B cell (primary cell): ENCODE data around the gene NPC2. TPM values are rescaled to one million over a fixed set of nuclear protein-coding genes. Genes with fewer than 3 reads are reported as not detected.
A peak's percentile ranks its signal among the peaks of the same experiment; 100 is the strongest.

Experiments used
- ATAC-seq: fragments of 200-7000 bp; cut with Tn5 transposase; one replicate; pipeline ENCODE4 v1.10.0; 2021; ENCODE audit warnings: low read depth, mild to moderate bottlenecking, moderate number of reproducible peaks, moderate library complexity
- CTCF ChIA-PET: fragments of 350-600 bp; sonication (Branson Sonifier 250); formaldehyde crosslinking; loops from one replicate; lab custom pipeline; 2021; ENCODE audit warnings: antibody characterized with exemption, inconsistent platforms; lab: Charles Lee
- POLR2A ChIA-PET: fragments of 350-600 bp; sonication (Branson Sonifier 250); formaldehyde crosslinking; loops from one replicate; lab custom pipeline; 2021; ENCODE audit warnings: antibody characterized with exemption; lab: Charles Lee
- DNase-seq: peaks from one replicate; pipeline ENCODE4 v3.0.0; 2013
- H2AFZ ChIP-seq: 2 replicates; pipeline ENCODE4 v1.6.1; 2012; ENCODE audit warnings: mild to moderate bottlenecking, low read depth, low read length; ENCODE audit not compliant: insufficient read depth, poor library complexity, severe bottlenecking
- H3K27ac ChIP-seq, 2 donors: 1 replicate in 1 of 2; 2 replicates in 1 of 2; pipeline ENCODE4 v1.5.1; 2012 to 2013; ENCODE audit warnings: low read length in 2 of 2, mild to moderate bottlenecking in 2 of 2, moderate library complexity in 1 of 2
- H3K27me3 ChIP-seq, 4 experiments: fragments of 200-600 bp in 1 of 4; sonication (generic) in 1 of 4; replicated peaks in 1 of 4; 1 replicate in 2 of 4; 2 replicates in 2 of 4; pipeline versions ENCODE4 v1.6.1 to v1.7.0; 2013 to 2016; ENCODE audit warnings: low read length in 3 of 4, mild to moderate bottlenecking in 2 of 4, mixed read lengths in 1 of 4, moderate library complexity in 1 of 4; ENCODE audit not compliant: insufficient read depth in 4 of 4, control insufficient read depth in 3 of 4; ENCODE audit errors: control extremely low read depth in 1 of 4
- H3K36me3 ChIP-seq, 2 experiments: replicated peaks in 1 of 2; 1 replicate in 1 of 2; 2 replicates in 1 of 2; pipeline versions ENCODE4 v1.6.1 to v1.7.1; 2013; ENCODE audit warnings: low read length in 1 of 2; ENCODE audit not compliant: insufficient read depth in 2 of 2, control insufficient read depth in 1 of 2; ENCODE audit errors: control extremely low read depth in 1 of 2, extremely low read depth in 1 of 2
- H3K4me1 ChIP-seq, 2 donors: fragments of 200-600 bp in 1 of 2; sonication (generic) in 1 of 2; 1 replicate in 1 of 2; 2 replicates in 1 of 2; pipeline versions ENCODE4 v1.5.1 to v1.6.1; 2013 to 2017; ENCODE audit warnings: low read length in 2 of 2; ENCODE audit not compliant: control insufficient read depth in 2 of 2, insufficient read depth in 2 of 2
- H3K4me2 ChIP-seq: replicated peaks from 2 replicates; pipeline ENCODE3; 2012; ENCODE audit warnings: mild to moderate bottlenecking, low read depth, low read length; ENCODE audit not compliant: poor library complexity, severe bottlenecking
- H3K4me3 ChIP-seq, 5 experiments: fragments of 200-600 bp in 1 of 5; sonication (generic) in 1 of 5; 1 replicate in 3 of 5; 2 replicates in 2 of 5; pipeline versions ENCODE4 v1.5.1 to v1.7.0; 2011 to 2016; ENCODE audit warnings: low read length in 4 of 5, mild to moderate bottlenecking in 4 of 5, low read depth in 2 of 5, control low read depth in 1 of 5, moderate library complexity in 1 of 5; ENCODE audit not compliant: insufficient read depth in 1 of 5; ENCODE audit errors: control extremely low read depth in 1 of 5, extremely low read depth in 1 of 5
- H3K79me2 ChIP-seq: fragments of 200-600 bp; sonication (generic); one replicate; pipeline ENCODE4 v1.6.0; 2016; ENCODE audit warnings: low read length; ENCODE audit not compliant: control insufficient read depth, insufficient read depth
- H3K9ac ChIP-seq: fragments of 200-600 bp; sonication (generic); 2 replicates; pipeline ENCODE4 v1.6.1; 2017; ENCODE audit warnings: mild to moderate bottlenecking, low read length, moderate library complexity
- H3K9me3 ChIP-seq, 3 donors: one replicate each; pipeline versions ENCODE4 v1.6.1 to v1.7.1; 2013; ENCODE audit warnings: low read length in 2 of 3; ENCODE audit not compliant: control insufficient read depth in 2 of 3, insufficient read depth in 1 of 3; ENCODE audit errors: control extremely low read depth in 1 of 3
- H4K20me1 ChIP-seq: 2 replicates; pipeline ENCODE4 v1.6.0; 2012; ENCODE audit warnings: mild to moderate bottlenecking, low read length; ENCODE audit not compliant: insufficient read depth, control insufficient read depth, poor library complexity, severe bottlenecking
- H3K27ac Mint-ChIP-seq: one replicate; pipeline ENCODE4 v1.8.0; 2021; ENCODE audit warnings: mixed read lengths
- H3K27me3 Mint-ChIP-seq: one replicate; pipeline ENCODE4 v1.8.0; 2021; ENCODE audit warnings: mixed read lengths
- H3K4me1 Mint-ChIP-seq: one replicate; pipeline ENCODE4 v1.8.0; 2021; ENCODE audit warnings: mixed read lengths
- H3K4me3 Mint-ChIP-seq: one replicate; pipeline ENCODE4 v1.8.0; 2021; ENCODE audit warnings: mixed read lengths
- H3K9me3 Mint-ChIP-seq: one replicate; pipeline ENCODE4 v1.8.0; 2022; ENCODE audit warnings: mixed read lengths; ENCODE audit not compliant: insufficient read depth
- CTCF ChIP-seq: fragments of 200-600 bp; IDR thresholded peaks from one replicate; pipeline ENCODE4 v1.8.0; 2022; ENCODE audit warnings: antibody characterized with exemption, mild to moderate bottlenecking
- EZH2 ChIP-seq: IDR thresholded peaks from 2 replicates; pipeline ENCODE4 v1.6.1; 2012; ENCODE audit warnings: borderline replicate concordance, low read depth, mild to moderate bottlenecking, moderate library complexity, low read length; ENCODE audit not compliant: insufficient read depth, poor library complexity, severe bottlenecking
- WGBS: methylation state at CpG from one replicate; pipeline ENCODE4 v1.1.5; 2013; ENCODE audit warnings: missing lambda C conversion rate; ENCODE audit not compliant: insufficient coverage; 5-methylcytosine and 5-hydroxymethylcytosine counted together
- intact Hi-C: fragments of 100-400 bp; cut with micrococcal nuclease; formaldehyde crosslinking; loops from one replicate; pipeline ENCODE4 v1.10.0; 2022
- polyA plus RNA-seq: library from polyadenylated mRNA; depleted of rRNA; stranded (reverse); fragments of >200 nt; gene quantifications from 2 replicates; pipeline ENCODE4 v1.2.3, GENCODE V29; 2012
- total RNA-seq, 2 donors: library from RNA; stranded (reverse); fragments of 120-200 nt in 1 of 2; gene quantifications; 1 replicate in 1 of 2; 2 replicates in 1 of 2; pipeline versions ENCODE4 v1.2.3 to v1.2.4, GENCODE V29; 2013 to 2022

The NPC2 gene
- total and polyA plus RNA-seq, 2 donors (not counting 1 experiment from before 2014, with no cell fraction given): 93.8 to 154 TPM

GRCh38 chr14:74506411-74506851 is 13.3 kb upstream of the NPC2 start:
- no peaks in the 10 kb centered on the region for H3K9me3 Mint-ChIP-seq
- Histone ChIP-seq H4K20me1 (no peaks in the 10 kb centered on the region), H3K4me2 (peak overlapping the region; percentile 59), H3K9ac (no peak overlapping the region), H3K27ac (no peak overlapping the region), H3K9me3 (no peaks in the 10 kb centered on the region), H3K79me2 (no peaks in the 10 kb centered on the region), H3K4me3 (no peak overlapping the region), H3K4me1 (peaks cover 12 to 18% of the 10 kb centered on the region in 2 donors), H2AFZ (no peak overlapping the region), H3K27me3 (peaks cover 0 to 5% (median 0%) of the 10 kb centered on the region in 4 experiments), H3K36me3 (no peaks in the 10 kb centered on the region)
- ATAC-seq (peak; percentile 49), DNase-seq (peak; percentile 51)
- CTCF ChIA-PET: no interaction called here
- no peak overlapping the region for H3K4me3 Mint-ChIP-seq
- POLR2A ChIA-PET: no interaction called here
- intact Hi-C loops: no loop called here
- TF ChIP-seq EZH2 (no peak), CTCF (no peak)
- WGBS: 32% methylated on average over 12 of the region's 13 CpGs
- H3K27ac Mint-ChIP-seq: no peak overlapping the region
- peaks cover 10% of the 10 kb centered on the region for H3K27me3 Mint-ChIP-seq
- peaks cover 18% of the 10 kb centered on the region for H3K4me1 Mint-ChIP-seq

- H3K9me3 ChIP-seq: no peaks in the 10 kb centered on the region
- H3K4me1 ChIP-seq: peaks cover 12 to 18% of the 10 kb centered on the region in 2 donors
- whole genome bisulfite sequencing: 27% methylated on average over 9 of the region's 17 CpGs
- DNase-seq (no peak), ATAC-seq (peak; percentile 18)
- no peak overlapping the region for H3K9ac ChIP-seq
- intact Hi-C loops: no loop called here
- POLR2A ChIA-PET: no interaction called here
- no peaks in the 10 kb centered on the region for H3K79me2 ChIP-seq
- Mint-ChIP-seq H3K4me1 (peaks cover 18% of the 10 kb centered on the region), H3K4me3 (no peak overlapping the region), H3K27ac (peak overlapping the region; percentile 50), H3K9me3 (no peaks in the 10 kb centered on the region), H3K27me3 (peaks cover 5% of the 10 kb centered on the region)
- H2AFZ ChIP-seq: no peak overlapping the region
- no peak overlapping the region for H3K27ac ChIP-seq
- no peaks in the 10 kb centered on the region for H4K20me1 ChIP-seq
- CTCF ChIA-PET: interaction anchor here (1.8 kb wide), 1 partner anchor 143 kb away, joined by 3 read pairs; no protein-coding TSS in a partner anchor
- no peak for TF ChIP-seq CTCF
- no peak for TF ChIP-seq EZH2
- no peaks in the 10 kb centered on the region for H3K36me3 ChIP-seq
- H3K4me3 ChIP-seq: no peak overlapping the region
- H3K4me2 ChIP-seq: peak overlapping the region; percentile 59
- peaks cover 0 to 5% (median 0%) of the 10 kb centered on the region in 4 experiments for H3K27me3 ChIP-seq
These were observed 12.7 kb upstream of the NPC2 start for GRCh38 chr14:74505831-74506230.
